Glutamatergic neuron (in vitro differentiated cells): Measurements from ENCODE around the gene CAMK2D. TPM values are rescaled to one million over a fixed set of nuclear protein-coding genes. Genes with fewer than 3 reads are reported as not detected.

Experiments used
- DNase-seq: peaks from one replicate; pipeline ENCODE4 v3.0.0; 2022
- H3K27ac Mint-ChIP-seq: one replicate; pipeline ENCODE4 v1.8.0; 2020; ENCODE audit warnings: mild to moderate bottlenecking, mixed read lengths, inconsistent platforms; ENCODE audit not compliant: unreplicated experiment
- H3K27me3 Mint-ChIP-seq: one replicate; pipeline ENCODE4 v1.8.0; 2020; ENCODE audit warnings: mild to moderate bottlenecking, moderate library complexity, mixed read lengths, inconsistent platforms; ENCODE audit not compliant: unreplicated experiment
- H3K36me3 Mint-ChIP-seq: one replicate; pipeline ENCODE4 v1.8.0; 2020; ENCODE audit warnings: mild to moderate bottlenecking, mixed read lengths, inconsistent platforms; ENCODE audit not compliant: unreplicated experiment
- H3K4me1 Mint-ChIP-seq: one replicate; pipeline ENCODE4 v1.8.0; 2020; ENCODE audit warnings: mild to moderate bottlenecking, low read depth, mixed read lengths, inconsistent platforms; ENCODE audit not compliant: unreplicated experiment
- H3K4me3 Mint-ChIP-seq: one replicate; pipeline ENCODE4 v1.8.0; 2020; ENCODE audit warnings: mild to moderate bottlenecking, mixed read lengths, inconsistent platforms; ENCODE audit not compliant: unreplicated experiment
- H3K9me3 Mint-ChIP-seq: one replicate; pipeline ENCODE4 v1.8.0; 2020; ENCODE audit warnings: mild to moderate bottlenecking, moderate library complexity, mixed read lengths, inconsistent platforms; ENCODE audit not compliant: unreplicated experiment
- total RNA-seq: library from RNA; stranded (reverse); fragmentation: NEBNext Ultra II Directional; extraction: Animal tissue kit (Norgen Biotek cat#: 25700); gene quantifications from one replicate; pipeline ENCODE4 v1.2.1, GENCODE V29; 2021; ENCODE audit not compliant: unreplicated experiment
- TF ChIP-seq, protein P1 (sequence below): fragments of 200-600 bp; sonication (generic); IDR thresholded peaks from one replicate; pipeline ENCODE4 v1.5.0; 2021; ENCODE audit not compliant: partially characterized antibody, unreplicated experiment

Gene CAMK2D
- total RNA-seq, 1 donor from 2014 or later = 24.8 TPM

DNA sequence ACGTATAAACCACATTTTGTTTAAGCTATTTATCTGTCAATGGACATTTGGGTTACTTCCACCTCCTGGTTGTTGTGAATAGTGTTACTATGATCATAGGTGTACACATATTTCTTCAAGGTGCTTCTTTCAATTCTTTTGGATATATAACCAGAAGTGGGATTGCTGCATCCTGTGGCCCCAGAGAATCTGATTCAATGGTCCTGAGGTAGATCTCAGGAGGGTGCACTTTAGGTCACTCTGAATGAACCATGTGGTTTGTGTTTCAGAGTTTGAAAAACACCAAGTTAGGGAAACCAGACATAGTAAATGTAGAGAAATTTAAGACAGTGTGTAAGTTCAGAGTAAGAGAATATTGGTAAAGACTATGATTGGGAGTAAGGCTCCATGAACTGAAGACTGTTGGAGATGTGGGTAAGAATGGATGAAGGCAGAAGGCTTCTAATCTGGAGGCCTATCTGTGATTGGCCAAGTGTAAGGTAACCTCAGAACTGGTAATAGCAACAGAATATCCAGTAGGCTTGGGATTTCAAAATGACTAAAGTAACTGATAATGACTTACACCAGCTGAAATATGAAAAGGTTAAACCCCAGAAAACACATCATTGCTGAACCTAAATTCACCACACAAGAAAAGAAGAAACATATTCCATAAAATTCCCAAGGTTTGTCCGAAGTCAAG, 236.9 kb downstream of the CAMK2D start:
- no peaks in the 10 kb centered on the region for H3K4me1 Mint-ChIP-seq
- peaks cover 3% of the 10 kb centered on the region for H3K27me3 Mint-ChIP-seq
- TF ChIP-seq, protein P1, sequence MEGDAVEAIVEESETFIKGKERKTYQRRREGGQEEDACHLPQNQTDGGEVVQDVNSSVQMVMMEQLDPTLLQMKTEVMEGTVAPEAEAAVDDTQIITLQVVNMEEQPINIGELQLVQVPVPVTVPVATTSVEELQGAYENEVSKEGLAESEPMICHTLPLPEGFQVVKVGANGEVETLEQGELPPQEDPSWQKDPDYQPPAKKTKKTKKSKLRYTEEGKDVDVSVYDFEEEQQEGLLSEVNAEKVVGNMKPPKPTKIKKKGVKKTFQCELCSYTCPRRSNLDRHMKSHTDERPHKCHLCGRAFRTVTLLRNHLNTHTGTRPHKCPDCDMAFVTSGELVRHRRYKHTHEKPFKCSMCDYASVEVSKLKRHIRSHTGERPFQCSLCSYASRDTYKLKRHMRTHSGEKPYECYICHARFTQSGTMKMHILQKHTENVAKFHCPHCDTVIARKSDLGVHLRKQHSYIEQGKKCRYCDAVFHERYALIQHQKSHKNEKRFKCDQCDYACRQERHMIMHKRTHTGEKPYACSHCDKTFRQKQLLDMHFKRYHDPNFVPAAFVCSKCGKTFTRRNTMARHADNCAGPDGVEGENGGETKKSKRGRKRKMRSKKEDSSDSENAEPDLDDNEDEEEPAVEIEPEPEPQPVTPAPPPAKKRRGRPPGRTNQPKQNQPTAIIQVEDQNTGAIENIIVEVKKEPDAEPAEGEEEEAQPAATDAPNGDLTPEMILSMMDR = no peak
- H3K9me3 Mint-ChIP-seq = no peaks in the 10 kb centered on the region
- H3K36me3 Mint-ChIP-seq = no peaks in the 10 kb centered on the region
- H3K4me3 Mint-ChIP-seq = no peak overlapping the region
- no peak for DNase-seq
- no peak overlapping the region for H3K27ac Mint-ChIP-seq

DNA sequence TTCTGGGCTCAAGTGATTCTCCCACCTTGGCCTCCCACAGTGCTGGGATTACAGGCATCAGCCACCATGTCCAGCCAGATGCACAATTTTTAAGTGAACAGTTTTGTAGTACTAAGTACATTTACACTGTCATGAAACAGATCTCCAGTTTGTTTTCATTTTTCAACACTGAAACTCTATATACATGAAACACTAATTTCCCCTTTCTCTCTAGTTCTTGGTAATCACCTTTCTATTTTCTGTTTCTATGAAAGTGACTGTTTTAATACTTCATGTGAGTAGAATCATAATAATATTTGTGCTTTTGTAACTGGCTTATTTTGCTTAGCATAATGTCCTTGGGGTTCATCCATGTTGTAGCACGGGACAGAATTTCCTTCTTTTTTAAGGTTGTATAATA, 237.4 kb downstream of the CAMK2D start:
- no peaks in the 10 kb centered on the region for H3K4me1 Mint-ChIP-seq
- no peaks in the 10 kb centered on the region for H3K9me3 Mint-ChIP-seq
- DNase-seq = no peak
- TF ChIP-seq, protein P1 = no peak
- H3K4me3 Mint-ChIP-seq = no peak overlapping the region
- peaks cover 3% of the 10 kb centered on the region for H3K27me3 Mint-ChIP-seq
- H3K27ac Mint-ChIP-seq = no peak overlapping the region
- H3K36me3 Mint-ChIP-seq = no peaks in the 10 kb centered on the region

DNA sequence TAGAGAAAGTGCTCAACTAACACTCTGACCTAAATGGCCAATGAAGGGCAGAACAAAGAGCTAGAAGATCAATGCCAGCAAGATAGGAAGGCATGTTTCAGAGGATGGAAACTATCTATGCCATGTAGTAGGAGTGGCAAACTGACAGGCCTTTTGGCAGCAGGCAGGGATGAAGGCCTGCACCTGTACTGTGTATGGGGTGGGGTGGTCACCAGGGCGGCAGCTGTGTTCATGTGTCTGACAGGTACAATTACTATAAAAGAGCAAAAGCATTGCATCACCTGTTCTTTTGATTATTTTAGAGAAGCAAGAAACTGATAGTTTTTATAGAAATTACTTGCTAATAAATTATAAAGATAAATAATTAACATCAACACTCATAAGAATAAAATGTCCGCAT, 239.1 kb downstream of the CAMK2D start:
- Mint-ChIP-seq H3K27ac (no peak overlapping the region), H3K9me3 (no peaks in the 10 kb centered on the region), H3K27me3 (peaks cover 3% of the 10 kb centered on the region), H3K4me1 (no peaks in the 10 kb centered on the region), H3K36me3 (no peaks in the 10 kb centered on the region), H3K4me3 (no peak overlapping the region)
- DNase-seq = no peak
- TF ChIP-seq, protein P1 = no peak

DNA sequence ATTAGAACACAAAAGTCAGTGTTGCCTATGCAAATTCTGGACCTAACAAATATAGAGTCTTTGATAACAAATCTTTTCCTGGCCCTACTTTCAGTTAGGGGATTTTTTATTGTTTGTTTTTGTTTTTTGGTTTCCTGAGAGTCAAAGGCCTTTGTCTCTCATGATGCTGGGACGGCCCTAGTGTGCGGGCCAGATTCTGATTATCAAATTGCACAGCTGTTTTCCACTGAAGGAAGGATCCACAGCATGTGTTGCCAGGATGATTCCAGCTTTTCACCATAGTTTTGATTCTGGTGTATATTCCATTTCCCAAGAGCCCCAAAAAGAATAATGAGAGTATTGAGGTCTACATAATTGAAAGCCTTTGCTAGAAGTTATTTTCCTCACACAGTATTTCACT, 248.2 kb downstream of the CAMK2D start:
- peaks cover 7% of the 10 kb centered on the region for H3K4me1 Mint-ChIP-seq
- no peaks in the 10 kb centered on the region for H3K27me3 Mint-ChIP-seq
- no peak for DNase-seq
- H3K27ac Mint-ChIP-seq = no peak overlapping the region
- H3K36me3 Mint-ChIP-seq = no peaks in the 10 kb centered on the region
- no peaks in the 10 kb centered on the region for H3K9me3 Mint-ChIP-seq
- H3K4me3 Mint-ChIP-seq = no peak overlapping the region
- TF ChIP-seq, protein P1 = no peak

DNA sequence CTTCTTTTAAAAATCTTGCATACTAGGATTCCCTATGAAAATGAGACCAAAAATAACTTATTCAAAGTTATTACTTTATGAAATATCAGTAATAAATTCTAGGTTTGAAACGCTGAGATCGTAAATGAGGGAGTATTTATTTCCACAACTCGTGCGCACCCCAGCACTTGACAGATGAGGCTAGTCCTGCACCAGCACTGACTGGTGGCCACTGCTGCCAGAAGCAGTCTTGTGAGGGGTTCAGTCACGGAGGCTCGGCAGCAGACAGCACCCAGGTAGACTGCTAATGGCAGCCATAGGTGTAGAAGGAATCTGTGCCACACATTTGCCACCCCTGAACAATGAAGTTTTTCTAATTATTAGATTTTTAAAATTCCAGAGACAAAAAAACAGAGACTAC, 248.7 kb downstream of the CAMK2D start:
- H3K27me3 Mint-ChIP-seq = no peaks in the 10 kb centered on the region
- H3K9me3 Mint-ChIP-seq = no peaks in the 10 kb centered on the region
- no peak overlapping the region for H3K4me3 Mint-ChIP-seq
- TF ChIP-seq, protein P1 = no peak
- peaks cover 7% of the 10 kb centered on the region for H3K4me1 Mint-ChIP-seq
- H3K36me3 Mint-ChIP-seq = no peaks in the 10 kb centered on the region
- DNase-seq = no peak
- H3K27ac Mint-ChIP-seq = no peak overlapping the region
